Neutrophil (primary cell): ENCODE data around the gene PAM.

Source experiments
- H3K27ac ChIP-seq: fragments of 200-600 bp; sonication (generic); 2 replicates; pipeline ENCODE4 v1.5.1; 2016; ENCODE audit warnings: mild to moderate bottlenecking, moderate library complexity
- H3K27me3 ChIP-seq: fragments of 200-600 bp; sonication (generic); 2 replicates; pipeline ENCODE4 v1.6.0; 2016; ENCODE audit warnings: mild to moderate bottlenecking
- H3K36me3 ChIP-seq: fragments of 200-600 bp; sonication (generic); 2 replicates; pipeline ENCODE4 v1.5.1; 2017
- H3K4me1 ChIP-seq, 2 experiments: fragments of 200-600 bp in 1 of 2; sonication (generic) in 1 of 2; 1 replicate in 1 of 2; 2 replicates in 1 of 2; pipeline versions ENCODE4 v1.5.1 to v1.6.1; 2013 to 2016; ENCODE audit warnings: low read depth in 1 of 2, low read length in 1 of 2, mild to moderate bottlenecking in 1 of 2, moderate library complexity in 1 of 2; ENCODE audit not compliant: control insufficient read depth in 1 of 2, insufficient read depth in 1 of 2
- H3K4me3 ChIP-seq, 2 experiments: fragments of 200-600 bp in 1 of 2; sonication (generic) in 1 of 2; 1 replicate in 1 of 2; 2 replicates in 1 of 2; pipeline ENCODE4 v1.5.1; 2013 to 2016; ENCODE audit warnings: low read depth in 1 of 2, low read length in 1 of 2, mild to moderate bottlenecking in 1 of 2, moderate library complexity in 1 of 2
- H3K9me3 ChIP-seq: fragments of 200-600 bp; sonication (generic); 2 replicates; pipeline ENCODE4 v1.5.1; 2016
- TF ChIP-seq, protein P1 (sequence below): fragments of 200-600 bp; sonication (generic); IDR thresholded peaks from 2 replicates; pipeline ENCODE4 v1.5.1; 2016; ENCODE audit warnings: antibody characterized with exemption

PAM gene

GRCh38 chr5:102800427-102800826 is 45.3 kb downstream of the PAM start:
- Histone ChIP-seq H3K9me3 (no peaks in the 10 kb centered on the region), H3K27me3 (no peaks in the 10 kb centered on the region), H3K36me3 (no peaks in the 10 kb centered on the region), H3K27ac (no peak overlapping the region), H3K4me3 (no peak overlapping the region), H3K4me1 (peaks cover 12% of the 10 kb centered on the region in 2 experiments)
- TF ChIP-seq, protein P1, sequence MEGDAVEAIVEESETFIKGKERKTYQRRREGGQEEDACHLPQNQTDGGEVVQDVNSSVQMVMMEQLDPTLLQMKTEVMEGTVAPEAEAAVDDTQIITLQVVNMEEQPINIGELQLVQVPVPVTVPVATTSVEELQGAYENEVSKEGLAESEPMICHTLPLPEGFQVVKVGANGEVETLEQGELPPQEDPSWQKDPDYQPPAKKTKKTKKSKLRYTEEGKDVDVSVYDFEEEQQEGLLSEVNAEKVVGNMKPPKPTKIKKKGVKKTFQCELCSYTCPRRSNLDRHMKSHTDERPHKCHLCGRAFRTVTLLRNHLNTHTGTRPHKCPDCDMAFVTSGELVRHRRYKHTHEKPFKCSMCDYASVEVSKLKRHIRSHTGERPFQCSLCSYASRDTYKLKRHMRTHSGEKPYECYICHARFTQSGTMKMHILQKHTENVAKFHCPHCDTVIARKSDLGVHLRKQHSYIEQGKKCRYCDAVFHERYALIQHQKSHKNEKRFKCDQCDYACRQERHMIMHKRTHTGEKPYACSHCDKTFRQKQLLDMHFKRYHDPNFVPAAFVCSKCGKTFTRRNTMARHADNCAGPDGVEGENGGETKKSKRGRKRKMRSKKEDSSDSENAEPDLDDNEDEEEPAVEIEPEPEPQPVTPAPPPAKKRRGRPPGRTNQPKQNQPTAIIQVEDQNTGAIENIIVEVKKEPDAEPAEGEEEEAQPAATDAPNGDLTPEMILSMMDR = no peak

- Histone ChIP-seq H3K27ac (no peak overlapping the region), H3K36me3 (no peaks in the 10 kb centered on the region), H3K27me3 (no peaks in the 10 kb centered on the region), H3K9me3 (no peaks in the 10 kb centered on the region), H3K4me3 (no peak overlapping the region), H3K4me1 (peaks cover 12% of the 10 kb centered on the region in 2 experiments)
- TF ChIP-seq, protein P1 = no peak
These were observed 46.3 kb downstream of the PAM start for GRCh38 chr5:102801371-102801770.

DNA sequence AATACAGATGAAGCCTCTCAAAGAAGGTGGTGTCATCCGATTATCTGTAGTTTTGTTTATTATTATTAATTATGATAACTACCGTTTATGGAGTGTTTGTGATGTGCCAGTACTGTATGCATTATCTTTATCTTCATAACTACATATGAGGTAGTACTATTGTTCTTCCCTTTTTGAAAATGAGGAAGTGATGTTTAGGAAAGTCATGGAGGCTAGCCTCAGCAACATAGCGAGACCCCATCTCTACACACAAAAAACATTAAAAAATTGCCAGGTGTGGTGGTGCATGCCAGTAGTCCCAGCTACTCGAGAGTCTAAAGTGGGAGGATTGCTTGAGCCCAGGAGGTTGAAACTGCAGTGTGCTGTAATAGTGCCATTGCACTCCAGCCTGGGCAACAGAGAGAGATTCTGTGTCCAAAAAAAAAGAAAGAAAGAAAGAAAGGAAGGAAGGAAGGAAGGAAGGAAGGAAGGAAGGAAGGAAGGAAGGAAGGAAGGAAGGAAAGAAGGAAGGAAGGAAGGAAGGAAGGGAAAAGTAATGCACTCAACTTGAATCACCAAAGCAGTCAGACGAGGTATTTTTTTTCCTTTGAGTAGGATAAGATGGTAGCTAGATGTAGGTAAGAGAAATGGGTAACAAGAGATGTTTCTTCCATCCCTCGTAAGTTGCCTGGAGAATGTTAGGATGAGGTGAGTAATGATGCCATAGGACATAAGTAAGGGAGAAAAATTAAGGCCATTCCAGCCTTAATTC is 47.8 kb downstream of the PAM start:
- peaks cover 12% of the 10 kb centered on the region in 2 experiments for H3K4me1 ChIP-seq
- H3K27me3 ChIP-seq = no peaks in the 10 kb centered on the region
- H3K27ac ChIP-seq = peak overlapping the region; percentile 54
- TF ChIP-seq, protein P1 = no peak
- no peak overlapping the region for H3K4me3 ChIP-seq
- no peaks in the 10 kb centered on the region for H3K36me3 ChIP-seq
- H3K9me3 ChIP-seq = no peaks in the 10 kb centered on the region

DNA sequence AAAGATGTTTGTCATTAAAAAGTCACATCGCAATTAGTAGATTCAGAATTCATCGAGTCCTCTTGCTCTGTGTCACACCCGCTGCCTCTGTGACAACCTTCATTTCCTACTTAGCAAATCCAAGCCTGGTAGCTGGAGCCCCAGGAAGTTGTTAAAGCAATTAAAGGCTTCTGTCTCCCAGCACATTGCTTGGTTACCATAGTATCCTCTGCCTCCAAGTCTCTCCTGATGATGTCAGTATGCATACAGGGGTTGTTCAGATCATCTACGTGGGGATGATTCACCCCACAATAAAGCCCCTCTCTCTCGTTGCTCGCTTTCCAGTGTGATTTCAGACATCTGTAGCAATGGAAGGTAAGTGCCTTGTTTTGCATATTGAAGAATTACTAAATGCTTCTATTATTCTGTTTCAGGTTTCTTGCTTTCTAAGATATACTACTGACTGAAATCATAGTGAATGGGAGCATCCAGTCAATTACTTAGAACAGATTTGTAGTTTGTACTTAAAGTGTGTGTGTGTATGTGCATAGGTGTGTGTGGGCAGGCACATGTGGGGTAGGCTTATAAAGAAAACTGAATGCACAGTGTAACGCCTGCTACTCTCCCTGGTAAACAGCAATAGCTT is 52.9 kb downstream of the PAM start:
- Histone ChIP-seq H3K4me3 (no peak overlapping the region), H3K27ac (no peak overlapping the region), H3K4me1 (peaks cover 4% of the 10 kb centered on the region in 2 experiments), H3K27me3 (no peaks in the 10 kb centered on the region), H3K9me3 (no peaks in the 10 kb centered on the region), H3K36me3 (no peaks in the 10 kb centered on the region)
- TF ChIP-seq, protein P1 = no peak

DNA sequence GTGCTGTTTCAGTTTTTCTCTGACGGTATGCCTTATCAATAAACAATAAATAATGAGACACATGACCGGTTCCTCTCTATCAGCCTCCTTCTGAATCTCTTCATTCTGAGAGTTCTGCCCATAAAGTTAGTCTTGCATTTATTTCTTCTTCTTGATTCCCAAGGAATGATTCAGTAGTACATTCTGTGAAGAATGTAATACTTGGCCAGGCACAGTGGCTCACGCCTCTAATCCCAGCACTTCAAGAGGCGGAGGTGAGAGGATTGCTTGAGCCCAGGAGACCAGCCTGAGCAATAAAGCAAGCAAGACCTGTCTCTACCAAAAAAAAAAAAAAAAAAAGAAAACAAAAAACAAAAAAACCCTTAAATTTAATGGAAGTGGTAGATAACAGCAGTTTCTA is 53.9 kb downstream of the PAM start:
- H3K4me1 ChIP-seq = no peaks in the 10 kb centered on the region
- H3K9me3 ChIP-seq = no peaks in the 10 kb centered on the region
- TF ChIP-seq, protein P1 = no peak
- no peak overlapping the region for H3K4me3 ChIP-seq
- no peaks in the 10 kb centered on the region for H3K36me3 ChIP-seq
- H3K27me3 ChIP-seq = no peaks in the 10 kb centered on the region
- no peak overlapping the region for H3K27ac ChIP-seq
